ENCODE results near the gene SLC25A19. TPM values are rescaled to one million over a fixed set of nuclear protein-coding genes. Genes with fewer than 3 reads are reported as not detected.

The SLC25A19 gene
- total RNA-seq, 1 donor from 2014 or later = 10.5 TPM

GRCh38 chr17:75227729-75228128 lies 61.5 kb downstream of the SLC25A19 start:
- TF ChIP-seq, protein P1, sequence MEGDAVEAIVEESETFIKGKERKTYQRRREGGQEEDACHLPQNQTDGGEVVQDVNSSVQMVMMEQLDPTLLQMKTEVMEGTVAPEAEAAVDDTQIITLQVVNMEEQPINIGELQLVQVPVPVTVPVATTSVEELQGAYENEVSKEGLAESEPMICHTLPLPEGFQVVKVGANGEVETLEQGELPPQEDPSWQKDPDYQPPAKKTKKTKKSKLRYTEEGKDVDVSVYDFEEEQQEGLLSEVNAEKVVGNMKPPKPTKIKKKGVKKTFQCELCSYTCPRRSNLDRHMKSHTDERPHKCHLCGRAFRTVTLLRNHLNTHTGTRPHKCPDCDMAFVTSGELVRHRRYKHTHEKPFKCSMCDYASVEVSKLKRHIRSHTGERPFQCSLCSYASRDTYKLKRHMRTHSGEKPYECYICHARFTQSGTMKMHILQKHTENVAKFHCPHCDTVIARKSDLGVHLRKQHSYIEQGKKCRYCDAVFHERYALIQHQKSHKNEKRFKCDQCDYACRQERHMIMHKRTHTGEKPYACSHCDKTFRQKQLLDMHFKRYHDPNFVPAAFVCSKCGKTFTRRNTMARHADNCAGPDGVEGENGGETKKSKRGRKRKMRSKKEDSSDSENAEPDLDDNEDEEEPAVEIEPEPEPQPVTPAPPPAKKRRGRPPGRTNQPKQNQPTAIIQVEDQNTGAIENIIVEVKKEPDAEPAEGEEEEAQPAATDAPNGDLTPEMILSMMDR (conservative IDR thresholded peaks at IDR 0.05; ENCODE audit: low read depth, low read length) = no peak
- H3K4me3 ChIP-seq (ENCODE audit: low read depth, low read length) = no peak overlapping the region
- DNase-seq (ENCODE audit: low read depth) = no peak

GRCh38 chr17:75225016-75225415 lies 64.2 kb downstream of the SLC25A19 start:
- no peak for DNase-seq (ENCODE audit: low read depth)
- no peak overlapping the region for H3K4me3 ChIP-seq (ENCODE audit: low read depth, low read length)
- TF ChIP-seq, protein P1 (conservative IDR thresholded peaks at IDR 0.05; ENCODE audit: low read depth, low read length) = no peak

Other genes starting within 250 kb of the SLC25A19 start
- 232 and 360 TPM in 2 replicates for gene ATP5PD, start 242.5 kb downstream of the SLC25A19 start, total RNA-seq
- 15.8 and 19.2 TPM in 2 replicates for gene KCTD2, start 242.2 kb downstream of the SLC25A19 start, total RNA-seq
- 15.1 and 15.9 TPM in 2 replicates for gene SLC16A5, start 201.5 kb downstream of the SLC25A19 start, total RNA-seq
- 8.5 and 12.3 TPM in 2 replicates for gene ARMC7, start 179.5 kb downstream of the SLC25A19 start, total RNA-seq
- 139 and 140 TPM in 2 replicates for gene NT5C, start 157.7 kb downstream of the SLC25A19 start, total RNA-seq
- 539 and 692 TPM in 2 replicates for gene JPT1, start 134.9 kb downstream of the SLC25A19 start, total RNA-seq
- 130 and 166 TPM in 2 replicates for gene SUMO2, start 106.5 kb downstream of the SLC25A19 start, total RNA-seq
- 43.2 and 57.4 TPM in 2 replicates for gene NUP85, start 83.8 kb downstream of the SLC25A19 start, total RNA-seq
- gene GGA3, start 27.8 kb downstream of the SLC25A19 start, total RNA-seq = 15.3 and 19.5 TPM in 2 replicates
- gene MRPS7, start 27.6 kb downstream of the SLC25A19 start, total RNA-seq = 91.2 and 95.6 TPM in 2 replicates
- 19.1 and 26.5 TPM in 2 replicates for gene MIF4GD, start 18.2 kb downstream of the SLC25A19 start, total RNA-seq
- gene GRB2, start 116.2 kb upstream of the SLC25A19 start, total RNA-seq = 77.5 and 82.8 TPM in 2 replicates
- 22.1 and 65.3 TPM in 2 replicates for gene TMEM94, start 167.2 kb upstream of the SLC25A19 start, total RNA-seq
- 9.5 and 12.2 TPM in 2 replicates for gene CASKIN2, start 226.1 kb upstream of the SLC25A19 start, total RNA-seq
- 24.0 and 41.7 TPM in 2 replicates for gene TSEN54, start 227.1 kb upstream of the SLC25A19 start, total RNA-seq
- 37.0 and 64.7 TPM in 2 replicates for gene LLGL2, start 236.3 kb upstream of the SLC25A19 start, total RNA-seq